Prostate gland (tissue), 2 donors: ENCODE measurements around the gene KRTAP1-3. TPM values are rescaled to one million over a fixed set of nuclear protein-coding genes. Genes with fewer than 3 reads are reported as not detected.

Experiments
- DNase-seq: peaks from one replicate; pipeline ENCODE4 v3.0.0-alpha.2; 2019; ENCODE audit warnings: low spot score
- H3K27ac ChIP-seq, 2 donors: fragments of 200-600 bp; sonication (generic); 2 replicates each; pipeline ENCODE4 v1.5.1; 2017 to 2019
- H3K27me3 ChIP-seq: fragments of 200-600 bp; sonication (generic); replicated peaks from 2 replicates; pipeline ENCODE4 v1.5.1; 2019; ENCODE audit not compliant: insufficient read depth
- H3K36me3 ChIP-seq, 2 donors: fragments of 200-600 bp; sonication (generic); 1 replicate in 1 of 2; 2 replicates in 1 of 2; pipeline versions ENCODE4 v1.5.1 to v1.8.1; 2017 to 2019
- H3K4me1 ChIP-seq: fragments of 200-600 bp; sonication (generic); replicated peaks from 2 replicates; pipeline ENCODE4 v1.5.1; 2019
- H3K4me3 ChIP-seq, 2 donors: fragments of 200-600 bp; sonication (generic); 2 replicates each; pipeline ENCODE4 v1.5.1; 2017 to 2019
- H3K9me3 ChIP-seq: fragments of 200-600 bp; sonication (generic); 2 replicates; pipeline ENCODE4 v1.5.1; 2017
- POLR2A ChIP-seq: fragments of 450-650 bp; IDR thresholded peaks from one replicate; pipeline ENCODE4 v1.6.1; 2016; ENCODE audit warnings: antibody characterized with exemption, mild to moderate bottlenecking
- POLR2AphosphoS5 ChIP-seq: sonication (generic); formaldehyde crosslinking; IDR thresholded peaks from one replicate; pipeline ENCODE4 v1.6.1; 2017; ENCODE audit warnings: antibody characterized with exemption
- WGBS: methylation state at CpG from one replicate; pipeline ENCODE4 v1.1.5; 2018; 5-methylcytosine and 5-hydroxymethylcytosine counted together
- intact Hi-C: fragments of 100-400 bp; cut with DNase I; formaldehyde crosslinking; loops from one replicate; pipeline ENCODE4 v1.14.2; 2022
- total RNA-seq, 2 donors: library from RNA; depleted of rRNA; stranded (reverse); fragments of >200 nt; gene quantifications; one replicate each; pipeline ENCODE4 v1.1.0, GENCODE V29; 2016
- TF ChIP-seq, protein P1 (sequence below), 4 experiments: fragments of 200-600 bp in 2 of 4; fragments of 450-650 bp in 2 of 4; sonication (generic) in 2 of 4; IDR thresholded peaks; 1 replicate in 3 of 4; 2 replicates in 1 of 4; pipeline ENCODE4 v1.5.1; 2016 to 2019; ENCODE audit warnings: antibody characterized with exemption in 4 of 4, mild to moderate bottlenecking in 2 of 4, moderate library complexity in 2 of 4

The KRTAP1-3 gene
- total RNA-seq, 2 donors from 2014 or later = not detected

DNA sequence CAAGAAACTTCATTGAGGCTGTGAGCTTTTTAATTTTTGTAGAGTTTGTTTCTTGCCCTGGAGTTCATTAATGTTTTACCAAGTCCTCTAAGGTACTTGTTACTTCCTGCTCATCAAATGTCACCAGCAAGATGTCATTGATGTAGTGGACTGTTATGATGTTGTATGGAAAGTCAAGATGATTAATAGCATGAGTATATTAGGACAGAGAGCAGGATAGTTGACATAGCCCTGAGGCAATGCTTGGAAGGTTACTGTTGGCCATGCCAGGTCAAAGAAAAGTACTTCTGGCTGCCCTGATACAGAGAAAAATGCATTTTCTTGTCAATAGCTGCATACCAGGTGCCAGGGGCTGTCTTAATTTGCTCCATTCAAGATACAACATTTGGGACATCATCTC lies 14.3 kb downstream of the KRTAP1-3 start:
- Histone ChIP-seq H3K4me1 (no peaks in the 10 kb centered on the region), H3K27me3 (no peaks in the 10 kb centered on the region), H3K27ac (no peak overlapping the region), H3K9me3 (no peaks in the 10 kb centered on the region), H3K4me3 (no peak overlapping the region), H3K36me3 (no peaks in the 10 kb centered on the region)
- no peak for DNase-seq
- intact Hi-C loops = no loop called here
- TF ChIP-seq POLR2AphosphoS5 (no peak), POLR2A (no peak)
- TF ChIP-seq, protein P1, sequence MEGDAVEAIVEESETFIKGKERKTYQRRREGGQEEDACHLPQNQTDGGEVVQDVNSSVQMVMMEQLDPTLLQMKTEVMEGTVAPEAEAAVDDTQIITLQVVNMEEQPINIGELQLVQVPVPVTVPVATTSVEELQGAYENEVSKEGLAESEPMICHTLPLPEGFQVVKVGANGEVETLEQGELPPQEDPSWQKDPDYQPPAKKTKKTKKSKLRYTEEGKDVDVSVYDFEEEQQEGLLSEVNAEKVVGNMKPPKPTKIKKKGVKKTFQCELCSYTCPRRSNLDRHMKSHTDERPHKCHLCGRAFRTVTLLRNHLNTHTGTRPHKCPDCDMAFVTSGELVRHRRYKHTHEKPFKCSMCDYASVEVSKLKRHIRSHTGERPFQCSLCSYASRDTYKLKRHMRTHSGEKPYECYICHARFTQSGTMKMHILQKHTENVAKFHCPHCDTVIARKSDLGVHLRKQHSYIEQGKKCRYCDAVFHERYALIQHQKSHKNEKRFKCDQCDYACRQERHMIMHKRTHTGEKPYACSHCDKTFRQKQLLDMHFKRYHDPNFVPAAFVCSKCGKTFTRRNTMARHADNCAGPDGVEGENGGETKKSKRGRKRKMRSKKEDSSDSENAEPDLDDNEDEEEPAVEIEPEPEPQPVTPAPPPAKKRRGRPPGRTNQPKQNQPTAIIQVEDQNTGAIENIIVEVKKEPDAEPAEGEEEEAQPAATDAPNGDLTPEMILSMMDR (IDR thresholded peaks at IDR 0.05) = no peak

DNA sequence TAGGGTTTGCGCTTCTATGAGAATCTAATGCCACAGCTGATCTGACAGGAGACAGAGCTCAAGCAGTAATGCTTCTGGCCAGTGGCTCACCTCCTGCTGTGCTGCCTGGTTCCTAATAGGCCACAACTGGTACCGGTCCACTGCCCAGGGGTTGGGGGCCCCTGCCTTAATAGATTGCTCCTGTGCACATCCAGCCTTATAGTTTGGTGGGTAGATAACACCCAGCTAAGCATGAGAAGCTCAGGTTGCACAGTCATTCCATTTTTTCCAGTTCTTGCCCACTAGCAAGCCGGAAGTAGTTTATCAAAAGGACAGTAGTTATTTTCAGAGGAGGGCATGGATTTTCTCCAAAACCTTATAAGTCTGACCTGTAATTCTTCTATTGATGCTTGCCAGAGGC lies 15.3 kb downstream of the KRTAP1-3 start:
- H3K4me3 ChIP-seq = no peak overlapping the region
- intact Hi-C loops = no loop called here
- WGBS = 92% methylated on average over 3 of the region's 3 CpGs
- TF ChIP-seq POLR2A = no peak
- no peak for TF ChIP-seq POLR2AphosphoS5
- TF ChIP-seq, protein P1 (IDR thresholded peaks at IDR 0.05) = no peak
- DNase-seq = no peak
- no peaks in the 10 kb centered on the region for H3K9me3 ChIP-seq
- H3K27me3 ChIP-seq = no peaks in the 10 kb centered on the region
- H3K36me3 ChIP-seq = no peaks in the 10 kb centered on the region
- H3K27ac ChIP-seq = no peak overlapping the region
- no peaks in the 10 kb centered on the region for H3K4me1 ChIP-seq

DNA sequence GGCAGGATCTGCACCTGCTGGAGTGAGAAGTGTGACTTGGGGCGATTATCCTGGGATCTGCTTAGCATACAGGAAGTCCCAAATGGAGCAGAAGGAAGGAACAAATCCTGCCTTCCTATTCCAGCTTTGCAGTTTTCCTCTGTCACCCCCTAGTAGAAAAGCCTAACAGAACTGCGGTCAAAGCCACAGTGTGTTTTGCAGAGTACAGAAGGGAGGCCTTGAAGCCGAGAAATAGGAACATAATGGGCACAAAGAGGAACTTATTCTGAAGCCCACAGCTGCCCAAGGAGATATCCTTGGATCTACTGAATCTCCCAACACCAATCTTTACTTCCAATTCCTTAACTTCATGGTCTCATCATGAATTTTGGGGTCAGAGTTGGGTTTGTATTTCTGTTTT lies 16.1 kb downstream of the KRTAP1-3 start:
- TF ChIP-seq POLR2A (no peak), POLR2AphosphoS5 (no peak)
- TF ChIP-seq, protein P1 (IDR thresholded peaks at IDR 0.05) = no peak
- 77% methylated on average over 3 of the region's 3 CpGs for WGBS

DNA sequence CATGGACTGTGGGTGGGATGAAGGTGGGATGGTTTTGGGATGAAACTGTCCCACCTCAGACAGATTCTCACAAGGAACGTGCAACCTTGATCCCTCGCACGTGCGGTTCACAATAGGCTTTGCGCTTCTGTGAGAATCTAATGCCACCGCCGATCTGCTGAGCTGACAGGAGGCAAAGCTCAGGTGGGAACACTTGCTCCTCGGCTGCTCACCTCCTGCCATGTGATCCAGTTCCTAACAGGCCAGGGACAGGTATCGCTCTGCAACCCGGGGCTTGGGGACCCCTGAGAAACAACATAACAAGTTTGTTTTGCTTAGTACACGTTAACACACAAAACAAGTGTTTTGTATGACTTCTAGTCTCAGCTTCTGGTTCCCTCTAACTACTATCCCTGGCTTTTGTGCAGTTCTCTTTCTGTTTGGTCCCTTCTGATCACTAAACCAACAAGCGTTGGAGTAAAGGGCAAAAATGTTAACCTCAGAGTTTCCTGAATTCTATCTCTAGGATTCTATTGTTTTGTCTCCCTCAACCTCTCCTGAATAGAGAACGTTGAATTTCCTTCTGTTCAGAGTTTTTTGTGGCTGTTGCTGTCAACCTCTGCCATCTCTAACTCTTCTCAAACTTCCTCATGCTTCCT lies 18.0 kb downstream of the KRTAP1-3 start:
- TF ChIP-seq, protein P1 (IDR thresholded peaks at IDR 0.05) = no peak
- TF ChIP-seq POLR2A (no peak), POLR2AphosphoS5 (no peak)
- Histone ChIP-seq H3K9me3 (no peaks in the 10 kb centered on the region), H3K36me3 (no peaks in the 10 kb centered on the region), H3K27me3 (no peaks in the 10 kb centered on the region), H3K27ac (no peak overlapping the region), H3K4me3 (no peak overlapping the region), H3K4me1 (no peaks in the 10 kb centered on the region)
- DNase-seq = no peak
- WGBS = 88% methylated on average over 13 of the region's 13 CpGs
- intact Hi-C loops = no loop called here

More for the DNA sequence above, 16.1 kb downstream of the KRTAP1-3 start:
- Histone ChIP-seq H3K27ac (no peak overlapping the region), H3K36me3 (no peaks in the 10 kb centered on the region), H3K9me3 (no peaks in the 10 kb centered on the region), H3K27me3 (no peaks in the 10 kb centered on the region), H3K4me1 (no peaks in the 10 kb centered on the region), H3K4me3 (no peak overlapping the region)
- DNase-seq = no peak
- intact Hi-C loops = no loop called here

DNA sequence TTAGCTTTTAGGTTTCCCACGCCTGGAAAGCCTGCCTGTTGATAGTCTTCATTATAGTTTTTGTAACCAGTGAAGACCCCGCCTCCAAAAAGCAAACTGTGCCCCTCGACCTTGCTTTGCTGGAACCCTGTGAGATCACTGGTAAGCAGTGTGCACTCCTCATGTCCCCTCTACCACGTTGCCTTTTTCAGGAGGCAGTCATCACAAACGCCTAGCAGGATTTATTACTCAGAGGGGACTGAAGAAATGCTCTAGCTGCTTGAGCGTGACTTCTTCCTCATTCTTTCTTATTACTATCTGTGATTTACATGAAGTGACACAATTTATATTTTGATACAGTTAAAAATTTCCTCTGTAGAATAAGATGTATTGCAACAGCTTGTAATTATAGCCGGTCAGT lies 19.2 kb downstream of the KRTAP1-3 start:
- H3K27ac ChIP-seq = no peak overlapping the region
- H3K9me3 ChIP-seq = no peaks in the 10 kb centered on the region
- no peaks in the 10 kb centered on the region for H3K4me1 ChIP-seq
- no peak for DNase-seq
- H3K27me3 ChIP-seq = no peaks in the 10 kb centered on the region
- intact Hi-C loops = no loop called here
- no peaks in the 10 kb centered on the region for H3K36me3 ChIP-seq
- 77% methylated on average over 7 of the region's 7 CpGs for WGBS
- TF ChIP-seq POLR2AphosphoS5 = no peak
- no peak for TF ChIP-seq POLR2A
- TF ChIP-seq, protein P1 (IDR thresholded peaks at IDR 0.05) = no peak
- H3K4me3 ChIP-seq = no peak overlapping the region
